Parathyroid adenoma (tissue), 2 donors: ENCODE results near the gene FKBP10.
"Not testable (repeated sequence)": the region's sequence is repeated elsewhere in the genome, so short reads cannot be mapped to it uniquely, and the experiment has no call there.

Experiments used
- H2AFZ ChIP-seq: fragments of 300-600 bp; sonication (generic); one replicate; pipeline ENCODE4 v1.7.0; 2017; ENCODE audit warnings: antibody characterized with exemption, mild to moderate bottlenecking
- H3K27ac ChIP-seq: fragments of 300-600 bp; sonication (generic); one replicate; pipeline ENCODE4 v1.7.0; 2017
- H3K27me3 ChIP-seq: fragments of 300-600 bp; sonication (generic); one replicate; pipeline ENCODE4 v1.7.0; 2017; ENCODE audit warnings: low read length; ENCODE audit not compliant: control insufficient read depth, insufficient read depth
- H3K36me3 ChIP-seq: fragments of 300-600 bp; sonication (generic); one replicate; pipeline ENCODE4 v1.7.0; 2017; ENCODE audit warnings: low read length; ENCODE audit not compliant: control insufficient read depth, insufficient read depth
- H3K4me1 ChIP-seq: fragments of 300-600 bp; sonication (generic); one replicate; pipeline ENCODE4 v1.7.0; 2017; ENCODE audit warnings: control low read depth
- H3K4me2 ChIP-seq: fragments of 300-600 bp; sonication (generic); one replicate; pipeline ENCODE4 v1.7.0; 2017; ENCODE audit warnings: low read length
- H3K4me3 ChIP-seq: fragments of 300-600 bp; sonication (generic); one replicate; pipeline ENCODE4 v1.7.0; 2017; ENCODE audit warnings: low read depth, low read length
- H3K79me2 ChIP-seq: fragments of 300-600 bp; sonication (generic); one replicate; pipeline ENCODE4 v1.7.0; 2017; ENCODE audit warnings: control low read depth
- H3K9ac ChIP-seq: fragments of 300-600 bp; sonication (generic); one replicate; pipeline ENCODE4 v1.7.0; 2017; ENCODE audit warnings: mild to moderate bottlenecking
- H3K9me3 ChIP-seq: fragments of 300-600 bp; sonication (generic); one replicate; pipeline ENCODE4 v1.7.0; 2017; ENCODE audit warnings: low read length; ENCODE audit not compliant: control insufficient read depth
- TF ChIP-seq, protein P1 (sequence below): fragments of 300-600 bp; sonication (generic); IDR thresholded peaks from one replicate; pipeline ENCODE4 v1.7.0; 2017; ENCODE audit warnings: antibody characterized with exemption, mild to moderate bottlenecking
- donor health status: primary hyperparathyroidism.

FKBP10 gene

GRCh38 chr17:41837761-41838538 is 25.1 kb downstream of the FKBP10 start, which contains the start of gene KLHL10:
KLHL10 (plus strand) TSS chr17:41837825; CDS start chr17:41837933, 108 bp downstream.
- Histone ChIP-seq H3K36me3 (no peaks in the 10 kb centered on the region), H3K4me2 (peak within 1 kb of the TSS; percentile 97), H3K4me3 (peak within 1 kb of the TSS; percentile 77), H3K4me1 (no peaks in the 10 kb centered on the region), H3K27me3 (no peaks in the 10 kb centered on the region), H3K27ac (no peak within 1 kb of the TSS), H3K79me2 (no peaks in the 10 kb centered on the region), H3K9me3 (no peaks in the 10 kb centered on the region), H2AFZ (peak within 1 kb of the TSS; percentile 89), H3K9ac (no peak within 1 kb of the TSS)
- TF ChIP-seq, protein P1, sequence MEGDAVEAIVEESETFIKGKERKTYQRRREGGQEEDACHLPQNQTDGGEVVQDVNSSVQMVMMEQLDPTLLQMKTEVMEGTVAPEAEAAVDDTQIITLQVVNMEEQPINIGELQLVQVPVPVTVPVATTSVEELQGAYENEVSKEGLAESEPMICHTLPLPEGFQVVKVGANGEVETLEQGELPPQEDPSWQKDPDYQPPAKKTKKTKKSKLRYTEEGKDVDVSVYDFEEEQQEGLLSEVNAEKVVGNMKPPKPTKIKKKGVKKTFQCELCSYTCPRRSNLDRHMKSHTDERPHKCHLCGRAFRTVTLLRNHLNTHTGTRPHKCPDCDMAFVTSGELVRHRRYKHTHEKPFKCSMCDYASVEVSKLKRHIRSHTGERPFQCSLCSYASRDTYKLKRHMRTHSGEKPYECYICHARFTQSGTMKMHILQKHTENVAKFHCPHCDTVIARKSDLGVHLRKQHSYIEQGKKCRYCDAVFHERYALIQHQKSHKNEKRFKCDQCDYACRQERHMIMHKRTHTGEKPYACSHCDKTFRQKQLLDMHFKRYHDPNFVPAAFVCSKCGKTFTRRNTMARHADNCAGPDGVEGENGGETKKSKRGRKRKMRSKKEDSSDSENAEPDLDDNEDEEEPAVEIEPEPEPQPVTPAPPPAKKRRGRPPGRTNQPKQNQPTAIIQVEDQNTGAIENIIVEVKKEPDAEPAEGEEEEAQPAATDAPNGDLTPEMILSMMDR, result no peak

DNA sequence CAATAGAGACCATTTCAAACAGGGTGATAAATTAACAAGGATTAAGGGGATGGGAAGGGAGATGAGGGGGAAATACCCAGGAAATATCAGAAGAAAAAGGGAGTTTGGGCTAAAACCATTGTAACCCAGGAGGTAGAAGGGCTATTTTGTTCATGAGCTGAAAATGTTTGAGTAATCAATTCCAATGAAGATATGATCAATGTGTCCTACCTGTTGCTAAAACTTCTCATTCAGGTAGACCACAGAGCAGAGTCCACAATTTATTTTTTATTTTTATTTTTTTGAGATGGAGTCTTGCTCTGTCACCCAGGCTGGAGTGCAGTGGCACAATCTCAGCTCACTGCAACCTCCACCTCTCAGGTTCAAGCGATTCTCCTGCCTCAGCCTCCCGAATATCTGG is 26.6 kb downstream of the FKBP10 start:
- not testable (repeated sequence) for H3K9ac ChIP-seq, H3K27me3 ChIP-seq, H3K9me3 ChIP-seq, H3K36me3 ChIP-seq, H3K4me2 ChIP-seq, H3K27ac ChIP-seq, H3K79me2 ChIP-seq, H3K4me1 ChIP-seq, H3K4me3 ChIP-seq, H2AFZ ChIP-seq

GRCh38 chr17:41840781-41841180 is 28.0 kb downstream of the FKBP10 start:
- not testable (repeated sequence) for H3K4me3 ChIP-seq, H3K79me2 ChIP-seq, H3K27me3 ChIP-seq, H3K27ac ChIP-seq, H3K9me3 ChIP-seq, H2AFZ ChIP-seq, H3K36me3 ChIP-seq, H3K4me1 ChIP-seq, H3K9ac ChIP-seq, H3K4me2 ChIP-seq

- no peaks in the 10 kb centered on the region for H3K27me3 ChIP-seq
- H3K27ac ChIP-seq, result no peak overlapping the region
- no peaks in the 10 kb centered on the region for H3K9me3 ChIP-seq
- H3K4me3 ChIP-seq, result no peak overlapping the region
- H3K79me2 ChIP-seq, result peaks cover 8% of the 10 kb centered on the region
- H3K4me1 ChIP-seq, result no peaks in the 10 kb centered on the region
- no peak overlapping the region for H3K4me2 ChIP-seq
- H2AFZ ChIP-seq, result no peak overlapping the region
- TF ChIP-seq, protein P1, result no peak
- no peaks in the 10 kb centered on the region for H3K36me3 ChIP-seq
- no peak overlapping the region for H3K9ac ChIP-seq
These were observed 32.2 kb downstream of the FKBP10 start for GRCh38 chr17:41844971-41845370.

DNA sequence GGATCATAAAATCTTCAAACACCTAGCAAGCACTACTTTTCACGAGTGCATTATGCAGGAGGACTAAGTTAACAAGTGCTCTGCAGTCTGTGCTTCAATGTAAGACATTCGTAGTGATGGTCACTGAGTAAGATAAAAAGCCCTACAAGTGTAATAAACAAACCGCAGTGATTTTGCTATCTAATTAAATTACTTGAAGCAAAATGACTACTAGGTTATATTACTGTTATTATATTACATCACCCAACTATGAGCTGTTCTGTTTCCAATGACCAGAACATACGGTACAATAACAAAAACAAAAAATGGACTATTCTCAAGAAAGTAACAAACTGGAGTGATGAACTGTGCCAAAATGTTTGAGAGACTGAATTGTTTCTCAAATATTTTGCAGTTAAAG is 36.0 kb downstream of the FKBP10 start:
- no peaks in the 10 kb centered on the region for H3K9me3 ChIP-seq
- H3K4me1 ChIP-seq, result peaks cover 3% of the 10 kb centered on the region
- H3K9ac ChIP-seq, result no peak overlapping the region
- no peak overlapping the region for H3K4me2 ChIP-seq
- TF ChIP-seq, protein P1, result no peak
- no peak overlapping the region for H2AFZ ChIP-seq
- no peak overlapping the region for H3K4me3 ChIP-seq
- no peaks in the 10 kb centered on the region for H3K36me3 ChIP-seq
- H3K79me2 ChIP-seq, result peaks cover 15% of the 10 kb centered on the region
- H3K27ac ChIP-seq, result no peak overlapping the region
- H3K27me3 ChIP-seq, result no peaks in the 10 kb centered on the region
